Tongue (tissue), 2 donors: ENCODE results near the gene CPXM2. TPM values are rescaled to one million over a fixed set of nuclear protein-coding genes. Genes with fewer than 3 reads are reported as not detected.
"Not testable (repeated sequence)": the region's sequence is repeated elsewhere in the genome, so short reads cannot be mapped to it uniquely, and the experiment has no call there.

Experiments
- DNase-seq: peaks from one replicate; pipeline ENCODE4 v3.0.0-alpha.2; 2015
- total RNA-seq: library from RNA; depleted of rRNA; stranded (reverse); fragments of >200 nt; gene quantifications from one replicate; pipeline ENCODE4 v1.2.3, GENCODE V29; 2014

The CPXM2 gene
- total RNA-seq, 1 donor from 2014 or later: 7.8 TPM

- DNase-seq: peak; percentile 46
Observed at GRCh38 chr10:123742751-123743440, 148.7 kb downstream of the CPXM2 start.

DNA sequence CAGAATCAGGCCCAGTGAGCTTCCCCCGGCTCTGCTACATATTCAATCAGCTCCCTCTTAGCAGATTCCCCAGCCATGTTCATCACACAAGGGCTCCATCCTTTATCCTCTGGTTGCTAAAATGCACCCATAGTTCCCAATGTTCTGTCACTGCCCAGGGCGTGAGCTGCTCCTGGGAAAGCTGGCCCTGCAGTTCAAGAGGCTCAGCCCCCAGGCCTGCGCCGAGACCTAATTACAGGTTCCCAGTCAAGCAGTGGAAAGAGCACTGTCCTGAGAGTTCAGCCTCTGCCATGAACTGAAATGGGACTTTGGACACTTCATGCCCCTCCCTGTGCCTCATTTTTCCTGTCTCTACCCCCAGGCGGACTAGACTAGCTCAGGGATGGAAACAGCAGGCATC is 149.9 kb downstream of the CPXM2 start:
- no peak for DNase-seq

GRCh38 chr10:123741146-123741545 is 150.5 kb downstream of the CPXM2 start:
- DNase-seq: no peak

DNA sequence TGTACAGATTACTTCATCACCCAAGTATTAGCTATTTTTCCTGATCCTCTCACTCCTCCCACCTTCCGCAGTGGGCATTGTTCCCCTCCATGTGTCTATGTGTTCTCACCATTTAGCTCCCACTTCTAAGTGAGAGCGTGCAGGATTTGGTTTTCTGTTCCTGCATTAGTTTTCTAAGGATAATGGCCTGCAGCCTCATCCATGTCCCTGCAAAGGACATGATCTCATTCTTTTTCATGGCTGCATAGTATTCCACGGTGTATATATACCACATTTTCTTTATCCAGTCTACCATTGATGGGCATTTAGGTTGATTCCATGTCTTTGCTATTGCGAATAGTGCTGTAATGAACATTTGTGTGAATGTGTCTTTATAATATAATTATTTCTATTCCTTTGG is 154.7 kb downstream of the CPXM2 start:
- DNase-seq: not testable (repeated sequence)

- DNase-seq: no peak
Observed at GRCh38 chr10:123729523-123729922, 162.1 kb downstream of the CPXM2 start.

DNA sequence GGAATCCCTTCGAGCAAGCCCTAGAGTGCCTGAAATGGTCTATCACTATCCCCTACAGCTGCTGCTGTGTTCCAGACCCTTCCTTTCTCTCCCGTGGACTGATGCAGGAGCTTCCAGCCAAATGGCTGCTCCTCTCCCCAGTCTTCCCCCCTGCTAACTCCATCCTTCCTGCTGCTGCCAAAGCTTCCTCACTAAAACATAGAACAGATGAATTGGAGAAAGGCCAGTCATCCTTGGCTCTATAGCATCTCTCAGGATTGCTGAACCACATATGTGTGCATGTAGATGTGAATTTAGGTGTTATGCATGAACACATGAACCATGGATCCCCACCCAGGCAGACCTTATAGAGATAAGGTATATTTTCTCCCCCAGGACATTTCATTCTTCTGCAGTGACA is 164.8 kb downstream of the CPXM2 start:
- DNase-seq: peak; percentile 86

DNA sequence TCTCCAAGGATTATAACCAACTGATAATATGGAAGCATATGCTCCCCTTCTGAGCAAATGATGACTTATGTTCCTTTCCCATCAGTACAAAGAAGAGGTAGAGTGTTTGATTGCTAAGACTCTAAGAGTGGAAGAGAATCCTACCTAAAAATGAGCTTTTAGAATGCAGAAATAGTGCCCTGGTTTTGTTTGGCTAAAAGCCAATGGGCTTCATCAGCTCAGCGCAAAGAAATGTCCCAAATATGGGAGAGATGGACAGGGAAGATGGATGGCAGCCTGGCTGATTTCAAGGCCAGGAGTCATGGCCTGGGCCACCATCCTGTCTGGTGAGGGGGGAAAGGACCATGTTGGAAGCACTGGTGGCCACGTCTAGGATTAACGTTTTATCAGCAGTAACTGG is 165.2 kb downstream of the CPXM2 start:
- DNase-seq: no peak

- no peak for DNase-seq
Observed at GRCh38 chr10:123724747-123725146, 166.9 kb downstream of the CPXM2 start.

DNA sequence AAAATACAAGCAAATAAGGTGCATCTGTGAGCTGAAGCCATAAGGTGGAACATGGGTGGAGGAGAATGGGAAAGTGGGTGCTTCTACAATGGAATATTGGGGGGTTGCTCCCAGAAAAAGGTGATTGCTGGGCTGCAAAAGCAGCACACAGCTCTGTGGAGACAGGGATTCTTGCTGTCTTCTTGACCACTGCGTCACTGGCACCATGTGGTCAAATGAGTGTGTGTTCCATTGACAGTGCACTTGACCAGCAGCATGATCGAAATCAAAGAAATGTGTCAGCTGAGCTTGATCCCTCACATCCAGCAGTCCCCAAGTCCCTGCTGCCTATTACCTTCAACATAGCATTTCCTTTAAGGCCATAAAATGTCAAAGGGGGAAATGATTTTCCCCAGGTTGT is 169.3 kb downstream of the CPXM2 start:
- no peak for DNase-seq

DNA sequence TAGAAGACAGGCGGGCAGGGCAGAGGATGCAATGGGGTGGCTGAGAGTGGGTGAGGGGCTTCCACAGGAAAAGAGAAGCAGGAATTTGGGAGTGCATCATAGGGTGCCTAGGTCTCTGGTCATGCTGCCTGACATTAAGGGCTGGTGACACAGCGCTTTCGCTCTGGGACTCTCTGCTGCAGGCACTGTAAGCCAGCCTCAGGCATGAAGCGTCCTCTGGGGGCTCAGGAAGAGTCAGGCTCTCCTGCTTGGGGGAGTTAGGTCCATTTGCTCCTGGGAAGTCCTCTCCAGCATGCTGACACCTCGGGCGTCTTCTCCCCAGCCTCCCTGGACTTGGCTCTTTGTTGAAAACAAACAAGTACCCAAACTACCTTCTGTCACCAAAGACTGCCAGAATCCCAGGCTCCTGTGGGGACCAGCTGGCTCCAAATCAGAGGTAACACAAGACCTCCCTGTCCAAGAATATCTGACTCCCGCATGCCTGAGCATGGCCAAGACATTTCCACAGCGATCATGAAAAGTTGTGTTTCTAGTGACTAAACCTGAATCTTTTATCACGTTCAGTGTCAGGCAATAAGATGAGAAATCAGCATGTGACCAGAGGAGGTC is 170.1 kb downstream of the CPXM2 start:
- DNase-seq: no peak

DNA sequence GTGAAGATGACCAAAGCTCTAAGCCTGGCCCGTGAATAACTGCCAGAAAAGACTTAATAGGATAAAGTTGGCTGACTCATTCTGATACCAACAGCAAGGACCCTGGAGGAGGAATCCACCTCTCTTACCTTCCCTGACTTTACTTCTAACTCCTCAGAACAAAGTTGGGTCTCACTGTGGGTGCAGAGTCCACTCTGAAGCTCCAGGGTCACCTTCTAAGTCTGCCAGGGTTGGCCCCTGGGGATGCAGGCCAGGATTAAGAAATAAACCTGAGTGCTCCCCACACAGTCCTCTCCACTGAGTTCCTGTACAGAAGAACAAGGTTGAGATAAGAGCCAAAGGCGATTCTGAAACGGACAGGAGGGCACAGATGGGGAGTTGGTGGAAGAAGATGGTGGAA is 171.1 kb downstream of the CPXM2 start:
- no peak for DNase-seq

DNA sequence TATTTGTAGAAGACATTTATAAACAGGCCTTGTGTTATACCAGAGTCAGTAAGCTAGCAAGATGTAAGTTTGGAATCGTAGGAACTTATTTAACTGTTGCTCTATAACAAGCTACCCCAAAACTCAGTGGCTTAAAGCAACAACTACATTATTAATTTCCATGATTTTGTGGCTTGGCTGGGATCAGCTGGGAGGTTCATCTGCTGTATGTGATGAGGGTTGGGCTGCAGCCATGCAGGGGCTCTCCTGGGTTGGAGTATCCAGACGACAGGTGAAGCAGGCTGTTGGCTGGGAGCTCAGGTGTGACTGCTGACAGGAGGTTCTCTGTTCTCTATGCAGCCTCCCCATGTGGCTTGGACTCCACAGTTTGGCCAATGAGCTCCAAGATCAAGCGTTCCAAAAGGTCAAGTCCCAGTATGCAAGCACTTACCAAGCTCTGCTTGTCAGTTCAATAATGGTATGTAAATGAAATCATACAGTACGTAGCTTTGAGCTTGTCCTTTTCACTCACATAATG is 173.0 kb downstream of the CPXM2 start:
- DNase-seq: no peak

- no peak for DNase-seq
Observed at GRCh38 chr10:123717336-123717735, 174.3 kb downstream of the CPXM2 start.

- no peak for DNase-seq
Observed at GRCh38 chr10:123715546-123715945, 176.1 kb downstream of the CPXM2 start.

GRCh38 chr10:123706236-123706635 is 185.4 kb downstream of the CPXM2 start:
- DNase-seq: no peak

DNA sequence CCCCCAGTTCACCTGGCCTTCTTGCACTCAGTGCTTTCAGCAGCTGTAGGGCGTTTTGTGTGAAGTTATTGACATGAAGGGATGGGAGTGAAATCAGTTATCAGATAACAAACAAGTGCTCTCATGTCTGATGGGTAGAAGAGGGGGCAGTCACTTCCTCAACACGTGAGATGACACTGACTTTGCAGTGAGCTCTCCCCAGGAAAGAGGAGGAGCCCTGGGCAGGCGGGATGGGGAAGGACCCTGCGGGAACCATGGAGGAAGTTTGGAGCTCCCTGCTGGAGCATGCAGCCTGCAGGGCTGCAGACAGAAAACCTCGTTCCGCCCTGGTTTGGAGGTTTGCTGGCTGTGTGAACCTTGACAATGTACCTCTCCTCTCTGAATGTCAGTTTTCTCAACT is 186.8 kb downstream of the CPXM2 start:
- no peak for DNase-seq

DNA sequence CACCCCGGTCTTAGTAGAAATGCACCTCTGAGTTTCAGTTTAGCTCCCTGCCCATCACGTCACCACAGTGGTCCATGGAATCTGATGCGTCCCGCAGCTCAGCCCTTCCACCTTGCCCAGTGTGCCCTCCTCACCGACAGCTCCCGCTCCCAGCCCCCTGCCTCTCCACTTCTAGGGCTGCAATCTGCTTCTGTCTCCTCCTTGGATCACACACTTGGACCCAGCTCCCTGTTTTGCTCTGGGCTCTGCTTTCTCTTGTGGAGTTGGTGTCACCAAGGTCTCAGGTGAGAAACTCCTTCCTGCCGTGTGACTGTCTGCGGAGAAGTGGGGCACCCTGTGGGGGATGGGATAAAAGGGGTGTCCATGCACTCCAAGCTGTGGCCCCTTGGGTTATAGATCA is 187.5 kb downstream of the CPXM2 start:
- DNase-seq: no peak

DNA sequence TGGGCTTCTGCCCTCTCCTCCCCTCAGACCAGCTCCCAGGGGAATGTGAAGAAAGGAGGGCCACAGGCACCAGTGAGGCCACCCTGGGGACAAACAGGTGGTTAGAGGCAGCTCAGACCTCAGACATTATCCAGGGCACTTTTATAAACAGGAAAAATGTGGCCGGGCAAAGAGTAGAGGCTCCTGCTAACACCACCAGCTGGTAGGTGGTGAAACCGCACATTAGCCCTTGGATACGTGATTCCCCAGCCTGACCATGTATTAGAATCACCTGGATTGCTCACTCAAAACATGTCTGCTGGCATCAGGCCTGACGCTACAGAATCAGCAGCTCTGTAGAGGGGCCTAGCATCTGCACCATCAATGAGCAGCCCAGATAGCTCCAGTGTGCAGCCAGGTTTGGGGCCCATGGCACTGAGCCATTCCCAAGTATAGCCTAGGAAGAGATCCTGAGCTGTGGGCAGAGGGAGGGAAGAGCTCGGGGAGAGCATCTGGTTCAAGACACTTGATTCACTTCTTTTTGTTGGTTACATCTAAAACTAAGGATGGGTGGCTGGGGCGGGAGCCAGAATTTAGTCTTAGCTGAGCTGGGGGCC is 188.3 kb downstream of the CPXM2 start:
- DNase-seq: no peak

Other genes starting within 250 kb of the CPXM2 start
- 0.10 TPM for gene GPR26, start 225.5 kb downstream of the CPXM2 start, total RNA-seq
- 18.3 TPM for gene CHST15, start 201.8 kb upstream of the CPXM2 start, total RNA-seq